Lung (tissue), 12 donors: ENCODE data around the gene ZNF90. TPM values are rescaled to one million over a fixed set of nuclear protein-coding genes. Genes with fewer than 3 reads are reported as not detected.
"Not testable (repeated sequence)": the region's sequence is repeated elsewhere in the genome, so short reads cannot be mapped to it uniquely, and the experiment has no call there.

ENCODE experiments used
- ATAC-seq: fragments of 200-7000 bp; cut with Tn5 transposase; one replicate; pipeline ENCODE4 v1.9.1; 2020; ENCODE audit warnings: moderate number of reproducible peaks; ENCODE audit not compliant: insufficient read depth, low FRiP score
- DNase-seq, 3 donors: peaks; one replicate each; pipeline ENCODE4 v3.0.0-alpha.2; 2013 to 2017
- H3K27ac ChIP-seq, 2 donors: one replicate each; pipeline ENCODE4 v1.5.1; 2013; ENCODE audit warnings: mild to moderate bottlenecking in 2 of 2, moderate library complexity in 2 of 2, control low read depth in 1 of 2, inconsistent platforms in 1 of 2, low read depth in 1 of 2, low read length in 1 of 2
- H3K27me3 ChIP-seq, 3 donors: one replicate each; pipeline ENCODE4 v1.5.1; 2013; ENCODE audit warnings: low read length in 2 of 3; ENCODE audit not compliant: control insufficient read depth in 3 of 3, insufficient read depth in 3 of 3
- H3K36me3 ChIP-seq, 4 donors: one replicate each; pipeline ENCODE4 v1.5.1; 2013; ENCODE audit warnings: low read length in 4 of 4, mild to moderate bottlenecking in 1 of 4, moderate library complexity in 1 of 4; ENCODE audit not compliant: control insufficient read depth in 4 of 4, insufficient read depth in 4 of 4
- H3K4me1 ChIP-seq, 5 donors: one replicate each; pipeline ENCODE4 v1.5.1; 2013; ENCODE audit warnings: low read length in 5 of 5, mild to moderate bottlenecking in 2 of 5, moderate library complexity in 1 of 5; ENCODE audit not compliant: control insufficient read depth in 5 of 5, insufficient read depth in 5 of 5
- H3K4me3 ChIP-seq: one replicate; pipeline ENCODE4 v1.5.1; 2013; ENCODE audit warnings: mild to moderate bottlenecking, control low read depth, moderate library complexity
- H3K9ac ChIP-seq, 2 donors: one replicate each; pipeline ENCODE4 v1.5.1; 2013; ENCODE audit warnings: low read length in 2 of 2, control low read depth in 1 of 2; ENCODE audit not compliant: insufficient read depth in 1 of 2
- H3K9me3 ChIP-seq, 4 donors: one replicate each; pipeline ENCODE4 v1.5.1; 2013; ENCODE audit warnings: low read length in 3 of 4, mild to moderate bottlenecking in 1 of 4, moderate library complexity in 1 of 4; ENCODE audit not compliant: control insufficient read depth in 4 of 4, insufficient read depth in 3 of 4
- CTCF ChIP-seq: IDR thresholded peaks from 2 replicates; pipeline ENCODE4 v1.5.1; 2012; ENCODE audit warnings: mild to moderate bottlenecking; ENCODE audit errors: control extremely low read depth, extremely low read depth
- WGBS, 2 donors: extraction: QIAGEN DNeasy Blood & Tissue Kit; methylation state at CpG; one replicate each; pipeline ENCODE4 v1.1.7; 2013; 5-methylcytosine and 5-hydroxymethylcytosine counted together
- polyA plus RNA-seq, 2 donors: library from polyadenylated mRNA; stranded (reverse); fragments of 200-250 nt; gene quantifications; one replicate each; pipeline ENCODE4 v1.2.1, GENCODE V29; 2013
- total RNA-seq, 2 donors: library from RNA; depleted of rRNA in 1 of 2; stranded (reverse); fragments of >200 nt in 1 of 2; gene quantifications; one replicate each; pipeline ENCODE4 v1.2.1, GENCODE V29; 2014 to 2021
- donor health status: control.
- donor health status: control.
- donor health status: Bipolar disorder and iron deficiency.
- donor health status: healthy.
- donor health status: DM: yes; HTN: yes; CAD: no.

ZNF90 gene
- total and polyA plus RNA-seq, 4 donors, result 0.76 to 25.1 (median 4.1) TPM

GRCh38 chr19:20078581-20079031 lies 806 bp downstream of the ZNF90 start:
- ATAC-seq, result no peak

GRCh38 chr19:20079476-20079875 lies 1.7 kb downstream of the ZNF90 start:
- Histone ChIP-seq H3K4me1 (peaks cover 0 to 45% (median 11%) of the 10 kb centered on the region in 5 donors), H3K9ac (peak overlapping the region in 1 of 2 donors; percentile 71), H3K36me3 (no peaks in the 10 kb centered on the region), H3K4me3 (no peak overlapping the region), H3K9me3 (peaks cover 0 to 10% (median 0%) of the 10 kb centered on the region in 4 donors), H3K27ac (no peak overlapping the region), H3K27me3 (no peaks in the 10 kb centered on the region)
- no peak for TF ChIP-seq CTCF
- DNase-seq (peak; percentile 28 to 73 (median 73)), ATAC-seq (no peak)
- WGBS, 2 donors, result 62 to 69% methylated on average over 8 of the region's 8 CpGs

More at GRCh38 chr19:20078581-20079031, 806 bp downstream of the ZNF90 start:
- Histone ChIP-seq H3K9me3 (peaks cover 0 to 10% (median 0%) of the 10 kb centered on the region in 4 donors), H3K9ac (peak overlapping the region; percentile 33 to 71), H3K36me3 (no peaks in the 10 kb centered on the region), H3K4me1 (peaks cover 0 to 45% (median 11%) of the 10 kb centered on the region in 5 donors), H3K27ac (peak overlapping the region in 1 of 2 donors; percentile 68), H3K4me3 (no peak overlapping the region), H3K27me3 (no peaks in the 10 kb centered on the region)
- DNase-seq, result peak; percentile 80 to 92 (median 92)
- 3% methylated on average over 19 of the region's 19 CpGs for WGBS, 2 donors
- TF ChIP-seq CTCF, result no peak

GRCh38 chr19:20080656-20081055 lies 2.9 kb downstream of the ZNF90 start:
- TF ChIP-seq CTCF, result no peak
- no peak overlapping the region for H3K9ac ChIP-seq
- H3K27me3 ChIP-seq, result no peaks in the 10 kb centered on the region
- H3K27ac ChIP-seq, result no peak overlapping the region
- peaks cover 0 to 10% (median 0%) of the 10 kb centered on the region in 4 donors for H3K9me3 ChIP-seq
- DNase-seq (peak; percentile 78 to 97 (median 94)), ATAC-seq (no peak)
- 72 to 76% methylated on average over 3 of the region's 3 CpGs for WGBS, 2 donors
- H3K4me1 ChIP-seq, result peaks cover 0 to 45% (median 11%) of the 10 kb centered on the region in 5 donors
- no peak overlapping the region for H3K4me3 ChIP-seq
- no peaks in the 10 kb centered on the region for H3K36me3 ChIP-seq

- Histone ChIP-seq H3K4me1 (peaks cover 0 to 45% (median 11%) of the 10 kb centered on the region in 5 donors), H3K9ac (peak overlapping the region in 1 of 2 donors; percentile 47), H3K9me3 (peaks cover 0 to 13% (median 0%) of the 10 kb centered on the region in 4 donors)
- not testable (repeated sequence) for H3K36me3 ChIP-seq, H3K27me3 ChIP-seq, H3K27ac ChIP-seq, ATAC-seq, H3K4me3 ChIP-seq
- peak; percentile 23 to 68 (median 45) for DNase-seq
- 46 to 73% methylated on average over 3 of the region's 3 CpGs for WGBS, 2 donors
Measured at GRCh38 chr19:20082232-20082833, 4.5 kb downstream of the ZNF90 start.

GRCh38 chr19:20082876-20083275 lies 5.1 kb downstream of the ZNF90 start:
- 60 to 74% methylated on average over 7 of the region's 7 CpGs for WGBS, 2 donors
- not testable (repeated sequence) for H3K4me3 ChIP-seq

More at GRCh38 chr19:20082876-20083275, 5.1 kb downstream of the ZNF90 start:
- H3K36me3 ChIP-seq, ATAC-seq, H3K27ac ChIP-seq, H3K27me3 ChIP-seq, DNase-seq, H3K9me3 ChIP-seq: not testable (repeated sequence)
- peak overlapping the region in 1 of 2 donors; percentile 53 for H3K9ac ChIP-seq
- H3K4me1 ChIP-seq, result peaks cover 0 to 45% (median 11%) of the 10 kb centered on the region in 5 donors
